GM12878 (cell line): ENCODE results near the gene TRIM63.

ENCODE experiments used
- CTCF ChIP-seq, 3 experiments: IDR thresholded peaks in 2 of 3; conservative IDR thresholded peaks in 1 of 3; 2 replicates each; pipeline ENCODE4 v1.5.1; 2011; ENCODE audit warnings: low read depth in 3 of 3, low read length in 3 of 3, mild to moderate bottlenecking in 3 of 3, control low read depth in 2 of 3, moderate library complexity in 2 of 3, inconsistent platforms in 1 of 3, mixed read lengths in 1 of 3; ENCODE audit not compliant: control insufficient read depth in 2 of 3, insufficient read depth in 1 of 3; ENCODE audit errors: extremely low read depth in 1 of 3
- EGR1 ChIP-seq, 2 experiments: IDR thresholded peaks; 1 replicate in 1 of 2; 2 replicates in 1 of 2; pipeline ENCODE4 v1.6.1; 2011 to 2012; ENCODE audit warnings: low read depth in 2 of 2, low read length in 2 of 2, borderline replicate concordance in 1 of 2, mild to moderate bottlenecking in 1 of 2, moderate library complexity in 1 of 2
- GABPA ChIP-seq: IDR thresholded peaks from 2 replicates; pipeline ENCODE4 v1.6.1; 2014; ENCODE audit warnings: antibody characterized with exemption, low read depth, mild to moderate bottlenecking, inconsistent platforms
- MTA3 ChIP-seq: IDR thresholded peaks from 2 replicates; pipeline ENCODE4 v1.6.1; 2012; ENCODE audit warnings: low read length, inconsistent platforms, borderline replicate concordance
- NFYB ChIP-seq: IDR thresholded peaks from 2 replicates; pipeline ENCODE4 v1.6.1; 2011; ENCODE audit warnings: low read depth, mild to moderate bottlenecking, low read length, improper control_type of control experiment, moderate library complexity; ENCODE audit not compliant: insufficient read depth
- NR2C2 ChIP-seq: IDR thresholded peaks from 2 replicates; pipeline ENCODE4 v1.6.1; 2011; ENCODE audit warnings: borderline replicate concordance, low read depth; ENCODE audit not compliant: control insufficient read depth, insufficient read length
- PKNOX1 ChIP-seq: fragments of 450-650 bp; IDR thresholded peaks from 2 replicates; pipeline ENCODE4 v1.6.1; 2016; ENCODE audit warnings: mild to moderate bottlenecking
- POLR2A ChIP-seq: IDR thresholded peaks from 2 replicates; pipeline ENCODE4 v1.6.1; 2011; ENCODE audit warnings: low read depth, mild to moderate bottlenecking, low read length
- SMC3 ChIP-seq: IDR thresholded peaks from 2 replicates; pipeline ENCODE4 v1.6.1; 2011; ENCODE audit warnings: low read length, improper control_type of control experiment, borderline replicate concordance
- TAF1 ChIP-seq: IDR thresholded peaks from 2 replicates; pipeline ENCODE4 v1.6.1; 2011; ENCODE audit warnings: mild to moderate bottlenecking, low read depth, low read length, borderline replicate concordance
- ZNF274 ChIP-seq: IDR thresholded peaks from one replicate; pipeline ENCODE4 v1.8.0; 2011; ENCODE audit not compliant: insufficient read length, insufficient read depth

- TF ChIP-seq MTA3, result no peak
- no peak for TF ChIP-seq GABPA
- TF ChIP-seq ZNF274, result no peak
- no peak for TF ChIP-seq PKNOX1
- TF ChIP-seq POLR2A, result no peak
- TF ChIP-seq EGR1 (IDR thresholded peaks at IDR 0.05; ENCODE audit: borderline replicate concordance in 1 of 2, low read depth in 2 of 2, low read length in 2 of 2), result no peak
- TF ChIP-seq NR2C2, result no peak
- TF ChIP-seq TAF1, result no peak
- TF ChIP-seq SMC3, result no peak
- TF ChIP-seq NFYB, result no peak
- no peak for TF ChIP-seq CTCF (IDR thresholded peaks at IDR 0.05 in 2 of 3, conservative IDR thresholded peaks at IDR 0.05 in 1 of 3; ENCODE audit: control insufficient read depth in 2 of 3, extremely low read depth in 1 of 3, insufficient read depth in 1 of 3, low read depth in 3 of 3, low read length in 3 of 3)
These were observed 36.2 kb downstream of the TRIM63 start for GRCh38 chr1:26031196-26031595.
